Panc1 (cell line): ENCODE data around the gene LDLRAD4.

Source experiments
- POLR2AphosphoS5 ChIP-seq: IDR thresholded peaks from 2 replicates; pipeline ENCODE4 v1.6.1; 2012; ENCODE audit warnings: mild to moderate bottlenecking, low read depth, low read length, moderate library complexity
- SIN3A ChIP-seq: IDR thresholded peaks from 2 replicates; pipeline ENCODE4 v1.6.1; 2012; ENCODE audit warnings: low read depth, mild to moderate bottlenecking, low read length, moderate library complexity, borderline replicate concordance; ENCODE audit not compliant: insufficient read depth
- TF ChIP-seq, protein P1 (sequence below): fragments of 450-650 bp; IDR thresholded peaks from 2 replicates; pipeline ENCODE4 v1.5.1; 2017; ENCODE audit warnings: mild to moderate bottlenecking

DNA sequence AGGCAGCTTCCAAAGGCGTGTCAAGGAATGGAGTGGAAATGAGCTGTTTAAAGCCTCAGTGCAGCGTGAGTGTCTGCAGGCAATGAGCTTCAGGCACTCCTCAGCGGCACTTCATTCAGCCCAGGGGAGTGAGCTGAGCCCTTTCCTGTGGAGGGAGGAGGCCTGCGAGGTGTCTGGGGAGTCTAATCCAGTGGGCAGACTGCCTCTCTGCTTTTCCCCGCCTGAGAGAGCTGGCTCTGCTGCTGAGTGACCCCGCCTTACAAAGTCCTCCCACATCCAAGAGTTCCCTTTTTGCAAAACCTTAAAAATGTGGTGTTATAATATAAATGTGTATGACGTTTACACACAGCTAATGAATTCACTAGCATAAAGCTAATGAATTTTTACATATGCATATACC is 7.0 kb upstream of the LDLRAD4 start:
- TF ChIP-seq, protein P1, sequence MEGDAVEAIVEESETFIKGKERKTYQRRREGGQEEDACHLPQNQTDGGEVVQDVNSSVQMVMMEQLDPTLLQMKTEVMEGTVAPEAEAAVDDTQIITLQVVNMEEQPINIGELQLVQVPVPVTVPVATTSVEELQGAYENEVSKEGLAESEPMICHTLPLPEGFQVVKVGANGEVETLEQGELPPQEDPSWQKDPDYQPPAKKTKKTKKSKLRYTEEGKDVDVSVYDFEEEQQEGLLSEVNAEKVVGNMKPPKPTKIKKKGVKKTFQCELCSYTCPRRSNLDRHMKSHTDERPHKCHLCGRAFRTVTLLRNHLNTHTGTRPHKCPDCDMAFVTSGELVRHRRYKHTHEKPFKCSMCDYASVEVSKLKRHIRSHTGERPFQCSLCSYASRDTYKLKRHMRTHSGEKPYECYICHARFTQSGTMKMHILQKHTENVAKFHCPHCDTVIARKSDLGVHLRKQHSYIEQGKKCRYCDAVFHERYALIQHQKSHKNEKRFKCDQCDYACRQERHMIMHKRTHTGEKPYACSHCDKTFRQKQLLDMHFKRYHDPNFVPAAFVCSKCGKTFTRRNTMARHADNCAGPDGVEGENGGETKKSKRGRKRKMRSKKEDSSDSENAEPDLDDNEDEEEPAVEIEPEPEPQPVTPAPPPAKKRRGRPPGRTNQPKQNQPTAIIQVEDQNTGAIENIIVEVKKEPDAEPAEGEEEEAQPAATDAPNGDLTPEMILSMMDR, result no peak
- no peak for TF ChIP-seq POLR2AphosphoS5
- no peak for TF ChIP-seq SIN3A
